ENCODE results near the gene ACTL10.

- TF ChIP-seq CTCF (conservative IDR thresholded peaks at IDR 0.05; ENCODE audit: low read length) (no peak), EZH2phosphoT487 (IDR thresholded peaks at IDR 0.05; ENCODE audit: borderline replicate concordance, low read depth, low read length) (no peak)
Observed at GRCh38 chr20:33659341-33660034, 7.3 kb upstream of the ACTL10 start.
